ENCODE results near the gene TSPO.

GRCh38 chr22:43182726-43183125, 31.4 kb downstream of the TSPO start:
- TF ChIP-seq CTCF (conservative IDR thresholded peaks at IDR 0.05) (no peak), ZFX (IDR thresholded peaks at IDR 0.05) (no peak)
